Embryonic facial prominence (tissue), 1 donor: ENCODE measurements around the gene TMEM214.

Source experiments
- DNase-seq: peaks from one replicate; pipeline ENCODE4 v3.0.0-alpha.2; 2016; ENCODE audit errors: extremely low spot score

TMEM214 gene

GRCh38 chr2:27009716-27010115 is 23.0 kb upstream of the TMEM214 start:
- no peak for DNase-seq

DNA sequence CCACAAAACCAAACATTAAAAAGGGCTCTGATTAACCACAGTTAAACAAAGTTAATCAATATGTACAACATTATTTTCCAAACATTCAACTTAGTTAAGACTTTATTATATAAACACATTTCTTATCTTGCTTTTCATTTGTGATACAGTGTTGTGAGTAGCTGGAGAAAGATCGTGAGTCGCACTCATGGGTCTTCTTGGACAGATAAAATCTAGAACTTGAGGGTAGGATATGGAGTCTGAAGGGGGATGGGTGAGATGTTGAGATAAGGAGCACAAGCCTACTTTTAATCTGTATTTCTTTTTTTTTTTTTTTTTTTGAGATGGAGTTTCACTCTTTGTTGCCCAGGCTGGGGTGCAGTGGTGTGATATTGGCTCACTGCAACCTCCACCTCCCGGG is 22.6 kb upstream of the TMEM214 start:
- no peak for DNase-seq

DNA sequence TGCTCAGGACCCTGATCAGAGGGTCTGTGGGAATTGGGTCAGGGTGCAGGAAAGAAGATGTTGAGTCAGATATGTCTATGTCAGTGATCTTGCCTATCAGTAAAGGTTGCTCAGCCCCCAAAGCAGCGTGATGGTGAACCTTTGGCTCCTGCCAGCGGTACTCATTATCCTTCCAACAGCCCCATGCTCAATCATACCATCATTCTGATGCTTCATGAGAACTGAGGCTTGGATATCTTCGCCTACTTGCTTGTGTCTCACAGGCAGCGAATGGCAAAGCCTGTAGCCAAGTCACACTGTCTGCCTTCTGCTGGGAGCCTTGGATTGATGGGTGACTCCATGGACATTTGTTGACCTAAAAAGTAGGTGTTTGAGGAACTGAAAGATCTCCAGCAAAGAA is 19.0 kb upstream of the TMEM214 start:
- no peak for DNase-seq

DNA sequence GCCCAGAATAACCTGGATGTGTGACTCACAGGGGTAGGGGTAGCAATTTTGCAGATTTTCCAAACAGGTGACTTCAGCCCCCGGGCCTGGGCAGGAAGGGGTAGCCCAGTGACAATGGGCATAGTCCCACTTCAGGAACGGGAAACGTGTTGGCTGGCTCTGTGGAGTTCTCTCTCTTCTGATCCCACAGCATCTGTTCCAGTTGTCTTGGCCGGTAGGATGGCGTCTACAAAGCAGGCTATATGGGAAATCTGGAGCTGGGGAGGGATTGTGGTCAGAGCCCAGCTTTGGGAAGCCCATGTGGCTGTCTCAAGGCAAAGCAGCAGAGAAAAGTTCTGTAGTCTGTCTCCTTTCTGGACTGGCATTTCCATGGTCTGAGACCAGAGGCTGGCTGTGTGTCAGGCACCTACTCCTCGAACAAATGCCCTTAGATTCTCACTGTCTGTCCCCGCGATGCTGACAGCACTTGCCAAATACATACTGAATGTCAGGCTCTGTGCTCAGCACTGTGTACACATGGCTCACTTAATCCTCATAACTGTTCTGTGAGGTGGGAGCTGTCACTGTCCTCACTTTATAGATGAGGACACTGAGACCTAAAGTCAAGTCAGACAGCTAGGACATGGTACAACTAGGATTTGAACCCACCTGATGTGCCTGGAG is 17.9 kb upstream of the TMEM214 start:
- no peak for DNase-seq

- DNase-seq, result no peak
These were observed 15.9 kb upstream of the TMEM214 start for GRCh38 chr2:27016801-27017325.

DNA sequence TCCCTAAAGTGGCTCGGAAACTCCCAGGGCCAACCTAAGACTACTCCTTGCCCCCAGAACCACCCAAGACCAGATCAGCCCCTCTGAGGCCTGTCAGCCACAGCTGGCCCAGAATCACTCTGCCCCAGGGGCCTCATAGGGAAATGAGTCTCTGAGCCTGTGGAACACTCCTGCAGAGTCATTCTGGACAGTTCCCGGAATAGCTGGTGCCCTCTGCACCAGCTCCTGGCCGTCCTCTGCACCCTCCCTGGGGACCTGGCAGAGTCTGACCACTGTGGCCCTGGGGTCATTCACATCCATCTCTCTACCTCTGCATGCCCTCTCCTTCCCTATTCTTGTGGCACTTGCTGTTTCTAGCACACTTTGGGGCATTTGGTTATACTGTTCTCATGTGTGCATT is 14.6 kb upstream of the TMEM214 start:
- DNase-seq, result no peak

DNA sequence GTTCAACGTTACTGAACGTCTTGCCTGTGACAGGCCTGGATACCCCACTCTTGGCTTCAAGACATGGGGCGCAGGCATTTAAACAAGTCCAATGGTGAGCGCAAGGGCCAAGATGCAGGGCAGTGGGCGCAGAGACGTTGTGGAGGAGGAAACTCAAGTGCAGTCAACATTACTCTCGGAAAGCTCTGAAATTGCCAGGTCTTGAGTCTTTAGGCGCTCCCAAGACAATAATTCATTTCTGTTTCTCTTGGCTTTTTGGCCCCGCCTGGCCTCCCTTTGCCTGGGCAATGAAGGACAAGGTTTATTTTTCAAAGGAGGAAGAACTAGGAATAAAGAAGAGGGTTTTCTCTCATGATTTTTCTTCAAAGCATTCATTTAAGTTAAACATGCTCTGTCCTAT is 13.3 kb upstream of the TMEM214 start:
- no peak for DNase-seq

DNA sequence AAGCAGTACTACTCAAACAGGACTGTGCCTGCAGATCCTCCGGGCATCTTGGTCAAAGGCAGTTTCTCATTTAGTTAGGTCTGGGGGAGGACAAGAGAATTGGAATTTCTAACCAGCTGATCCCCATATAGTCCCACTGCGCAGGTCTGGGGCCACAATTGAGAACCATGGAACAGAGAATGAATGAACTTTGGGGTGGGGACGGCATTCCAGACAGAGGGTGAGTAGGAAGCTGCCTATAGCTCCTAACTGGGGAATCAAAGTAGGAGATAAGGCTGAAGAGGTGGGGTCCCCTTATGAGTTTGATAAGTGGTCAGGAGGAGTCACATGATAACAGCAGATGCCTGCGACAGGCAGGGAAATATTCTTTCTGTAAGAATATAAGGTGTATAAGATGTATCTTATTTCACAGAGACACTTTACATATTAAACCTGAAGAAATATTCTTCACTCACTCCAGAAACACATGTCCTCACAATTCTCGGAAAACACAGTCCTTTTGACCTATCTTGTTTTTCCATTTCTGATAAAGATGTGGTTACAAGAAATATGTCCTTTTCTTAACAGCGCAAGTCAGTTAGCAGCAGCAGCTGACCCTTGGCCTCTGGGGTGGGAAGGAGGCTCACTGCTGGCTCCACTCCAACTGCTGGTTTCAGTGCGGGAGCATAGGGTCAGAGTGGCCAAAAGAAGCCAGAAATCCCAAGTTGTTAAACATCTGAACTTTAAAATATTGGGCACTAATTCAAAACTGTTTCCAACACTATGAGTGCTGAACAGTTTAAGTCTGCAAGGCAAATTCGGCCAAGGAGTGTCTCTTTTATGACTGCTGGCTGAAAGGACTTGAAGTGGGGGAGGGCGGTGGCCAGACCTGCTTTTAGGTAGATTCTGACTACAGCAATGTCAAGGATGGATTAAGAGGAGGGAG is 12.6 kb upstream of the TMEM214 start:
- no peak for DNase-seq

GRCh38 chr2:27021253-27022049 is 11.3 kb upstream of the TMEM214 start:
- DNase-seq, result no peak

- DNase-seq, result no peak
These were observed 9.0 kb upstream of the TMEM214 start for GRCh38 chr2:27023740-27024139.

GRCh38 chr2:27024188-27024587 is 8.6 kb upstream of the TMEM214 start:
- no peak for DNase-seq

DNA sequence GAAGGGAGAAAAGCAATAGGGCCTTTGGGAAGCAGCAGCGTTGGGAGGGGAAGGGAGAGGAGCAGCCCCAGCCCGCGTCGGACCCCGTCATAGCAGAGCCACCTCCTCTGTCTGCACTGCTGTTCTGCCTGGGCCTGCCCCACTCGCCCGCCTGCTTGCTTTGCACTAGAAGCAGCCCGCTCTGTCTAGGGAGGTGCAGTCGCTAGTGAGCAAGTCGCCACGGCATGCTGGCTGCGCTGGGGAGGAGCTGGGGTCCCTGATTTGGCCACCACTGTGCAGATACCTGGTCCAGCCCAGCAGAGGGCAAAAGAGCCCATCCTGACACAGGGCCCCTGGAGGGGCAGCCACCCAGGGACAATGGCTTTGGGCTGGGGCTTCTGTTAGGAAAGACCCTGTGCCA is 8.0 kb upstream of the TMEM214 start:
- no peak for DNase-seq

- no peak for DNase-seq
These were observed 7.4 kb upstream of the TMEM214 start for GRCh38 chr2:27025281-27025800.

GRCh38 chr2:27025861-27026851 is 6.6 kb upstream of the TMEM214 start:
- no peak for DNase-seq

GRCh38 chr2:27027211-27027651 is 5.5 kb upstream of the TMEM214 start:
- no peak for DNase-seq

DNA sequence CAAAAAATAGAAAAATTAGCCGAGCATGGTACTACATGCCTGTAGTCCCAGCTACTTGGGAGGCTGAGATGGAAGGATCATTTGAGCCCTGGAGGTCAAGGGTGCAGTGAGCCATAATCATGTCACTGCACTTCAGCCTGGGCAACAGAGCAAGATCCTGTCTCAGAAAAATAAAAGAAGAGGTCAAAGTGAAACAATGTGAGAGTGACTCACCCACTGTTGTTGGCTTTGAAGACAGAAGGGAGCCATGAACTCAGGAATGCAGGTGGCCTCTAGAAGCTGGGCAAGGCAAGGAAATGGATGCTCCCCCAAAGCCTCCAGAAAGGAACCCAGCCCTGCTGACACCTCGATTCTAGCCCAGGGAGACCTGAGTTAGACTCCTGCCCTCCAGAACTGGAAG is 3.7 kb upstream of the TMEM214 start:
- DNase-seq, result no peak

DNA sequence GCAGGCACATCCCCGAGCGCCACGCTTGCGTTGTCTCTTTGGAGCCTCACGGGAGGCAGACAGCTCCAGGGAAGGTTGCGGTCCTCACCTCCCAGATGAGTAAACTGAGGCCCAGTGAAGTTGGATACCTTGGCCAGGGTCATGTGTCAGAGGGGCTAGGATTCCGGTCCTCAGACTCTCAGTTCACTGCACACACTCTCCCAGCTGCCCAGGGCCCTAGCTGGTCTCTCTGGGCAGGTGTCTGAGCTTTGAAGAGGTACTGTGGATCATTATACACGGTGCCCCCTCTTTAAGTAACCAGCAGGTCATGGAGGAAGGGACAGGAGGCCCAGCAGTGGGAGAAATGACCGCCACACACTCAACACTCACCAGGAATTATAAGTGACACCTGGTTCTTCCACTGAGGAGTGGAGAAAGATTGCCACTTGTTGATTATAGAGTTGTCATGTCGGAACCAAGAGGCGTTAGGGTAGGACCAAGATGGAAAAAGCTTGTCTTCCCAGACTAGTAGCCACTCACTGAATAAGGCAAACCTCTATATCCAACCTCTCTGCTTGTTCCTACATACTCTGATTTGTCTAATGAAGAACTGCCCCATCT is 588 bp downstream of the TMEM214 start:
- no peak for DNase-seq

DNA sequence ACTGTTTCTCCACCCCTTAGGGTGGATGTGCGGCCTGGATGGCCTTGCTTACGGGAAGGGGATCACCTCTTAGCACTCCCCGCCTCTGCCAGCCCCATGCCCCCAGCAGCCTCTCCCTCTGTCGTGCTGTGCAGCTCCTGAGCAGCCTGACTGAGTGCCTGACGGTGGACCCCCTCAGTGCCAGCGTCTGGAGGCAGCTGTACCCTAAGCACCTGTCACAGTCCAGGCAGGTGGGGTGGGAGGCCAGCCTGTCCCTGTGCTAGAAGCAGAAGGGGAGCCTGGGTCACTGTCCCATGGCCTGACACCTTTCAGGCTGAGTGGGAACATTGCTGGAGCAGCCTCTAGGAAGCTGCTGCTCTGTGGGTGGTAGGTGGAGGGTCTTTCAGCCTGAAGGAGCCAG is 5.2 kb downstream of the TMEM214 start:
- DNase-seq, result no peak

GRCh38 chr2:27038631-27039339 is 6.0 kb downstream of the TMEM214 start:
- DNase-seq, result no peak

GRCh38 chr2:27039426-27039825 is 6.7 kb downstream of the TMEM214 start:
- no peak for DNase-seq
